ENCODE data around the gene CABP5. TPM values are rescaled to one million over a fixed set of nuclear protein-coding genes. Genes with fewer than 3 reads are reported as not detected.

CABP5 gene
- total RNA-seq, 1 donor from 2014 or later = not detected

GRCh38 chr19:48041877-48042580 lies 1.9 kb downstream of the CABP5 start:
- H3K27ac ChIP-seq = no peak overlapping the region
- H3K36me3 ChIP-seq = no peaks in the 10 kb centered on the region
- H3K4me1 ChIP-seq = no peaks in the 10 kb centered on the region
- ATAC-seq (no peak), DNase-seq (no peak)
- H3K4me3 ChIP-seq = no peak overlapping the region
- intact Hi-C loops (cut with DNase I) = no loop called here
- TF ChIP-seq, protein P1, sequence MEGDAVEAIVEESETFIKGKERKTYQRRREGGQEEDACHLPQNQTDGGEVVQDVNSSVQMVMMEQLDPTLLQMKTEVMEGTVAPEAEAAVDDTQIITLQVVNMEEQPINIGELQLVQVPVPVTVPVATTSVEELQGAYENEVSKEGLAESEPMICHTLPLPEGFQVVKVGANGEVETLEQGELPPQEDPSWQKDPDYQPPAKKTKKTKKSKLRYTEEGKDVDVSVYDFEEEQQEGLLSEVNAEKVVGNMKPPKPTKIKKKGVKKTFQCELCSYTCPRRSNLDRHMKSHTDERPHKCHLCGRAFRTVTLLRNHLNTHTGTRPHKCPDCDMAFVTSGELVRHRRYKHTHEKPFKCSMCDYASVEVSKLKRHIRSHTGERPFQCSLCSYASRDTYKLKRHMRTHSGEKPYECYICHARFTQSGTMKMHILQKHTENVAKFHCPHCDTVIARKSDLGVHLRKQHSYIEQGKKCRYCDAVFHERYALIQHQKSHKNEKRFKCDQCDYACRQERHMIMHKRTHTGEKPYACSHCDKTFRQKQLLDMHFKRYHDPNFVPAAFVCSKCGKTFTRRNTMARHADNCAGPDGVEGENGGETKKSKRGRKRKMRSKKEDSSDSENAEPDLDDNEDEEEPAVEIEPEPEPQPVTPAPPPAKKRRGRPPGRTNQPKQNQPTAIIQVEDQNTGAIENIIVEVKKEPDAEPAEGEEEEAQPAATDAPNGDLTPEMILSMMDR (IDR thresholded peaks at IDR 0.05) = no peak
- H3K27me3 ChIP-seq = peaks cover 9% of the 10 kb centered on the region
- H3K9me3 ChIP-seq = peaks cover under 1% of the 10 kb centered on the region

DNA sequence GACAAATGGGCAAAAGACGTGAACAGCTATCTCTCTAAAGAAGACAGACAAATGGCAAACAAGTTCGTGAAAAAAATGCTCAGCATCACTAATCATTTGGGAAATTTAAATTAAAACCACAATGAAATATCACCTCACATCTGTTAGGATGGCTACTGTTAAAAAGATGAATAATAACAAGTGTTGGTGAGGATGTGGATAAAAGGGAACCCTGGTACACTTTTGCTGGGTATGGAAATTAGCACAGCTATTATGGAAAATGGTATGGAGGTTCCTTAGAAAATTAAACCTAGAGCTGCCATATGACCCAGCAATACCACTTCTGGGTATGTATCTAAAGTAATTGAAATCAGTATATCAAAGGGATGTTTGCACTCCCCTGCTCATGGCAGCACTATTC lies 7.1 kb downstream of the CABP5 start:
- Histone ChIP-seq H3K4me1 (no peaks in the 10 kb centered on the region), H3K4me3 (no peak overlapping the region), H3K27me3 (peaks cover 9% of the 10 kb centered on the region), H3K36me3 (no peaks in the 10 kb centered on the region), H3K27ac (no peak overlapping the region), H3K9me3 (peaks cover 8% of the 10 kb centered on the region)
- DNase-seq (no peak), ATAC-seq (no peak)
- TF ChIP-seq, protein P1 (IDR thresholded peaks at IDR 0.05) = no peak
- intact Hi-C loops (cut with DNase I) = no loop called here

DNA sequence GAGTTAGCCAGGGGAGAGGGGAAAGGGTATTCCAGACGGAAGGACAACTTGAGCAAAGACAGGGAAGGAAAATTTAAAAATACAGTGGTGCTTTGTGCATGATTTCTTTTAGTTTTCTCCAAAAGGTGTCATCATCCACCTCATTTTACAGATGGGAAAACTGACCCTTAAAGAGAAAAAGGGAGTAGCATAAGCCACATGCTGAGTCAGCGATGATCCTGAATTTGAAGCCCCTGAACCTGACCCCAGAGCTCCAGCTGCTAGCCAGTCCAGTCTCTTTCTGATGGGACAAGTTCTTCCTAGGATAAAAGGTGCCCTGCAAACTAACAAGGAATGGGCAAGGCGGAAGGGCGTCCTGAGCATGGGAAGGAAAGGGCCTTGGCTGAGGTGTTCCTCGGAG lies 10.3 kb downstream of the CABP5 start:
- TF ChIP-seq, protein P1 (IDR thresholded peaks at IDR 0.05) = no peak
- H3K36me3 ChIP-seq = no peaks in the 10 kb centered on the region
- no peaks in the 10 kb centered on the region for H3K4me1 ChIP-seq
- DNase-seq (no peak), ATAC-seq (no peak)
- peaks cover 19% of the 10 kb centered on the region for H3K27me3 ChIP-seq
- no peak overlapping the region for H3K27ac ChIP-seq
- peaks cover 8% of the 10 kb centered on the region for H3K9me3 ChIP-seq
- no peak overlapping the region for H3K4me3 ChIP-seq
- intact Hi-C loops (cut with DNase I) = no loop called here

DNA sequence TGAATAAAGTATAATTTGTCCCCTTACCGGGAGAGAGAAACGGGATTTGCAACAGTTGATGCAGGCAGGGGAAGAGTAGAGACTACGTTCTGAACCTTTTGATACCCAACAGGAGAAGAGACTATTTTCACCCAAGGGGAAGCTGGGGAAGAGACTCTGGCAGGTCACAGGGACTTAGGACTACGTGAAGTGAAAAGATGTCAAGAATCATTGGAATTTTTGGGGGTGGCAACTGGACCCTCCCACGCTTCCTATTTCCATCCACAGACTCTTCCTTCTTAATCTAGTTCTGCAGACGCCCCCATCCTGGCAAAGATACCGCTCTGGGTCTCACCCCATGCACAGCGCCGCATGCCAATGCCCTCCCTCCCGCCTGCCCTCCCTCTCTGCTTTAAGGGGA lies 13.8 kb downstream of the CABP5 start:
- Histone ChIP-seq H3K27me3 (peaks cover 15% of the 10 kb centered on the region), H3K4me3 (no peak overlapping the region), H3K9me3 (no peaks in the 10 kb centered on the region), H3K36me3 (no peaks in the 10 kb centered on the region), H3K4me1 (no peaks in the 10 kb centered on the region), H3K27ac (no peak overlapping the region)
- intact Hi-C loops (cut with DNase I) = no loop called here
- DNase-seq = no peak
- TF ChIP-seq, protein P1 (IDR thresholded peaks at IDR 0.05) = no peak
- no peak for ATAC-seq

GRCh38 chr19:48029431-48029830 lies 14.4 kb downstream of the CABP5 start:
- Histone ChIP-seq H3K27ac (no peak overlapping the region), H3K4me3 (no peak overlapping the region), H3K4me1 (no peaks in the 10 kb centered on the region), H3K36me3 (no peaks in the 10 kb centered on the region), H3K27me3 (peaks cover 19% of the 10 kb centered on the region), H3K9me3 (no peaks in the 10 kb centered on the region)
- intact Hi-C loops (cut with DNase I) = no loop called here
- no peak for ATAC-seq
- TF ChIP-seq, protein P1 (IDR thresholded peaks at IDR 0.05) = no peak
- no peak for DNase-seq

DNA sequence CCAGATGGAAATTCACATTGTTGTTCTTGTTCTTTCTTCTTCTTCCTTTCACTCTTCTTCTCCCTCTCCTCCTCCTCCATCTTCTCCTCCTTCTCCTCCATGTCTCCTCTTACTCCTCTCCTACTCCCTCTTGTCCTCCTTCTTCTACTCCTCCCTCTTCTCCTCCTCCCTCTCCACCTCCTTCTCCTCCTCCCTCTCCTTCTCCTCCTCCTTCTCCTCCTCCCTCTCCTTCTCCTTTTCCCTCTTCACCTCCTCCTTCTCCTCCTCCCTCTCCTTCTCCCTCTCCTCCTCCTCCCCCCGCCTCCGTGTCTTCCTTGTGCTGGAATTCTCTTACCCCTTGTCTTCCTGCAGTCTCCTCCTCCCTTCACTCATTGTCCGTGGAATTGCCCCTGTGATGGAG lies 18.4 kb downstream of the CABP5 start:
- Histone ChIP-seq H3K27me3 (peaks cover 25% of the 10 kb centered on the region), H3K4me3 (no peak overlapping the region), H3K9me3 (no peaks in the 10 kb centered on the region), H3K36me3 (no peaks in the 10 kb centered on the region), H3K27ac (no peak overlapping the region), H3K4me1 (no peaks in the 10 kb centered on the region)
- TF ChIP-seq, protein P1 (IDR thresholded peaks at IDR 0.05) = no peak
- intact Hi-C loops (cut with DNase I) = no loop called here
- DNase-seq = no peak
- ATAC-seq = no peak

All from upper lobe of right lung (tissue), 1 donor.